PC-9 (cell line): ENCODE results near the gene PRCP. TPM values are rescaled to one million over a fixed set of nuclear protein-coding genes. Genes with fewer than 3 reads are reported as not detected.

Experiments used
- BruUV-seq: library from RNA; stranded (reverse); fragments of 400-500 nt; replicated peaks from 2 replicates; lab custom pipeline; 2021; lab: Mats Ljungman, UMichigan
- CTCF ChIA-PET: fragments of 300-600 bp; sonication (Branson Sonifier 250); formaldehyde crosslinking; loops from one replicate; lab custom pipeline; 2022; ENCODE audit warnings: antibody characterized with exemption; lab: Charles Lee
- POLR2A ChIA-PET: fragments of 300-600 bp; sonication (Branson Sonifier 250); formaldehyde crosslinking; loops from one replicate; lab custom pipeline; 2022; ENCODE audit warnings: antibody characterized with exemption; ENCODE audit not compliant: unreplicated experiment; lab: Charles Lee
- DNase-seq, 2 experiments: peaks; one replicate each; pipeline versions ENCODE4 v3.0.0 to v3.0.0-alpha.2; 2015 to 2022; ENCODE audit warnings: mixed read lengths in 1 of 2
- H2AFZ ChIP-seq: fragments of 200-600 bp; sonication (generic); 2 replicates; pipeline ENCODE4 v1.8.1; 2017; ENCODE audit warnings: antibody characterized with exemption
- H3F3A ChIP-seq: fragments of 200-600 bp; sonication (generic); 2 replicates; pipeline ENCODE4 v1.8.1; 2017; ENCODE audit warnings: antibody characterized with exemption, mild to moderate bottlenecking, low read depth; ENCODE audit not compliant: insufficient read depth
- H3K27ac ChIP-seq: fragments of 200-600 bp; sonication (generic); 2 replicates; pipeline ENCODE4 v1.6.1; 2016; ENCODE audit warnings: mixed run types
- H3K27me3 ChIP-seq: fragments of 200-600 bp; sonication (generic); 2 replicates; pipeline ENCODE4 v1.6.1; 2016; ENCODE audit warnings: low read depth, mixed run types; ENCODE audit not compliant: insufficient read depth
- H3K36me3 ChIP-seq: fragments of 200-600 bp; sonication (generic); 2 replicates; pipeline ENCODE4 v1.6.1; 2016; ENCODE audit warnings: low read depth, mixed run types
- H3K4me1 ChIP-seq: fragments of 200-600 bp; sonication (generic); replicated peaks from 2 replicates; pipeline ENCODE4 v1.6.1; 2016; ENCODE audit warnings: mixed run types; ENCODE audit not compliant: insufficient read depth
- H3K4me2 ChIP-seq: fragments of 200-600 bp; sonication (generic); 2 replicates; pipeline ENCODE4 v1.6.1; 2017; ENCODE audit warnings: mixed run types
- H3K4me3 ChIP-seq: fragments of 200-600 bp; sonication (generic); 2 replicates; pipeline ENCODE4 v1.6.1; 2016; ENCODE audit warnings: mixed run types
- H3K79me2 ChIP-seq: fragments of 200-600 bp; sonication (generic); 2 replicates; pipeline ENCODE4 v1.6.1; 2017; ENCODE audit warnings: low read depth, mixed run types
- H3K9me2 ChIP-seq: fragments of 200-600 bp; sonication (generic); 2 replicates; pipeline ENCODE4 v1.8.1; 2017; ENCODE audit warnings: mild to moderate bottlenecking; ENCODE audit not compliant: insufficient read depth
- H3K9me3 ChIP-seq: fragments of 200-600 bp; sonication (generic); 2 replicates; pipeline ENCODE4 v1.8.1; 2016; ENCODE audit warnings: low read depth; ENCODE audit not compliant: insufficient read depth
- H4K20me1 ChIP-seq: fragments of 200-600 bp; sonication (generic); 2 replicates; pipeline ENCODE4 v1.8.1; 2017; ENCODE audit not compliant: insufficient read depth
- EZH2 ChIP-seq: fragments of 200-600 bp; sonication (generic); IDR thresholded peaks from 2 replicates; pipeline ENCODE4 v1.8.0; 2017; ENCODE audit warnings: antibody characterized with exemption, low read depth
- intact Hi-C: fragments of 100-400 bp; cut with micrococcal nuclease; formaldehyde crosslinking; loops from one replicate; pipeline ENCODE4 v1.10.0; 2022; ENCODE audit not compliant: unreplicated experiment
- total RNA-seq: library from RNA; stranded (reverse); gene quantifications from 2 replicates; pipeline ENCODE4 v1.2.3, GENCODE V29; 2021
- TF ChIP-seq, protein P1 (sequence below): fragments of 200-600 bp; sonication (generic); conservative IDR thresholded peaks from 2 replicates; pipeline ENCODE4 v1.6.1; 2017; ENCODE audit warnings: mixed run types, antibody characterized with exemption, mild to moderate bottlenecking, moderate library complexity

PRCP gene
- total RNA-seq, 1 experiment from 2014 or later, result 42.7 TPM

- no peak overlapping the region for H2AFZ ChIP-seq
- POLR2A ChIA-PET, result no interaction called here
- no peaks in the 10 kb centered on the region for H3K27me3 ChIP-seq
- H4K20me1 ChIP-seq, result no peaks in the 10 kb centered on the region
- CTCF ChIA-PET, result no interaction called here
- H3K79me2 ChIP-seq, result no peaks in the 10 kb centered on the region
- TF ChIP-seq, protein P1, sequence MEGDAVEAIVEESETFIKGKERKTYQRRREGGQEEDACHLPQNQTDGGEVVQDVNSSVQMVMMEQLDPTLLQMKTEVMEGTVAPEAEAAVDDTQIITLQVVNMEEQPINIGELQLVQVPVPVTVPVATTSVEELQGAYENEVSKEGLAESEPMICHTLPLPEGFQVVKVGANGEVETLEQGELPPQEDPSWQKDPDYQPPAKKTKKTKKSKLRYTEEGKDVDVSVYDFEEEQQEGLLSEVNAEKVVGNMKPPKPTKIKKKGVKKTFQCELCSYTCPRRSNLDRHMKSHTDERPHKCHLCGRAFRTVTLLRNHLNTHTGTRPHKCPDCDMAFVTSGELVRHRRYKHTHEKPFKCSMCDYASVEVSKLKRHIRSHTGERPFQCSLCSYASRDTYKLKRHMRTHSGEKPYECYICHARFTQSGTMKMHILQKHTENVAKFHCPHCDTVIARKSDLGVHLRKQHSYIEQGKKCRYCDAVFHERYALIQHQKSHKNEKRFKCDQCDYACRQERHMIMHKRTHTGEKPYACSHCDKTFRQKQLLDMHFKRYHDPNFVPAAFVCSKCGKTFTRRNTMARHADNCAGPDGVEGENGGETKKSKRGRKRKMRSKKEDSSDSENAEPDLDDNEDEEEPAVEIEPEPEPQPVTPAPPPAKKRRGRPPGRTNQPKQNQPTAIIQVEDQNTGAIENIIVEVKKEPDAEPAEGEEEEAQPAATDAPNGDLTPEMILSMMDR, result no peak
- TF ChIP-seq EZH2, result no peak
- H3F3A ChIP-seq, result peaks cover under 1% of the 10 kb centered on the region; the same call in 1 of the 2 replicates
- H3K36me3 ChIP-seq, result no peaks in the 10 kb centered on the region
- no peak overlapping the region for H3K4me2 ChIP-seq
- H3K4me1 ChIP-seq, result no peaks in the 10 kb centered on the region
- no peaks in the 10 kb centered on the region for H3K9me2 ChIP-seq
- no peak for DNase-seq
- H3K27ac ChIP-seq, result no peak overlapping the region
- H3K9me3 ChIP-seq, result no peaks in the 10 kb centered on the region
- H3K4me3 ChIP-seq, result no peak overlapping the region
- intact Hi-C loops, result no loop called here
- BruUV-seq, result no TSS peak
These were observed 62.6 kb downstream of the PRCP start for GRCh38 chr11:82837650-82838049.

DNA sequence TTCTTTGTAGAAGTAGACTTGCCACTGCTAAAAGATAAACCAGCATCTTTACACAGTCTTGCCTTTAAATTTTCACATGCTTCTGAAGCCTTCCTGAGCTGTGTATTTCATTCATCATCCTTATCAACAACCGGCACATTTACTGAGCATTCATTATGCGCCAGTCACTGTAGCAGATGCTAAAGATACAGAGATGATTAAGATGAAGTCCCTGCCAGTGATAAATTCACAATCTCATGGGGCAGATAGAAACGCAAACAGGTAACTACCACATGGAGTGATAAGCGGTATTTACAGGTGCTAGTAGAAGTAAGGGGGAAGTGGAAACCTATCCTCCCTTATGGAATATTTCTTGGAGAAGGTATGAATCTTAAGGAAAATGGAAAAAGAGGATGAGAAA, 67.2 kb downstream of the PRCP start:
- ChIA-PET POLR2A (no interaction called here), CTCF (no interaction called here)
- Histone ChIP-seq H4K20me1 (no peaks in the 10 kb centered on the region), H3K4me3 (no peak overlapping the region), H3K27ac (no peak overlapping the region), H3K9me3 (no peaks in the 10 kb centered on the region), H3K4me1 (no peaks in the 10 kb centered on the region), H3K4me2 (no peak overlapping the region), H3K9me2 (no peaks in the 10 kb centered on the region), H3K36me3 (no peaks in the 10 kb centered on the region), H3K79me2 (no peaks in the 10 kb centered on the region), H2AFZ (no peak overlapping the region), H3F3A (no peaks in the 10 kb centered on the region), H3K27me3 (no peaks in the 10 kb centered on the region)
- BruUV-seq, result no TSS peak
- no peak for DNase-seq
- TF ChIP-seq EZH2, result no peak
- TF ChIP-seq, protein P1, result no peak
- intact Hi-C loops, result no loop called here

GRCh38 chr11:82831364-82831763, 68.9 kb downstream of the PRCP start:
- ChIA-PET CTCF (interaction anchor here (0.6 to 0.8 kb wide), 2 partner anchors 79 to 995 kb away, joined by 3 to 8 read pairs; no protein-coding TSS in a partner anchor), POLR2A (no interaction called here)
- no peaks in the 10 kb centered on the region for H3K9me2 ChIP-seq
- H3K79me2 ChIP-seq, result no peaks in the 10 kb centered on the region
- BruUV-seq, result no TSS peak
- H4K20me1 ChIP-seq, result no peaks in the 10 kb centered on the region
- no peaks in the 10 kb centered on the region for H3K27me3 ChIP-seq
- no peak overlapping the region for H3K4me3 ChIP-seq
- H3F3A ChIP-seq, result no peaks in the 10 kb centered on the region
- no peaks in the 10 kb centered on the region for H3K9me3 ChIP-seq
- H3K27ac ChIP-seq, result no peak overlapping the region
- no peak overlapping the region for H3K4me2 ChIP-seq
- no peaks in the 10 kb centered on the region for H3K36me3 ChIP-seq
- H3K4me1 ChIP-seq, result no peaks in the 10 kb centered on the region
- no peak for TF ChIP-seq EZH2
- TF ChIP-seq, protein P1, result no peak
- H2AFZ ChIP-seq, result no peak overlapping the region
- DNase-seq, result no peak
- intact Hi-C loops, result no loop called here
